NCI-H2081 (cell line): ENCODE measurements around the gene PRELP.
"Not testable (repeated sequence)": the region's sequence is repeated elsewhere in the genome, so short reads cannot be mapped to it uniquely, and the experiment has no call there.

Source experiments
- DNase-seq, 2 experiments: peaks; one replicate each; lab custom pipeline; 2025; lab: John Stamatoyannopoulos, UW

PRELP gene

DNA sequence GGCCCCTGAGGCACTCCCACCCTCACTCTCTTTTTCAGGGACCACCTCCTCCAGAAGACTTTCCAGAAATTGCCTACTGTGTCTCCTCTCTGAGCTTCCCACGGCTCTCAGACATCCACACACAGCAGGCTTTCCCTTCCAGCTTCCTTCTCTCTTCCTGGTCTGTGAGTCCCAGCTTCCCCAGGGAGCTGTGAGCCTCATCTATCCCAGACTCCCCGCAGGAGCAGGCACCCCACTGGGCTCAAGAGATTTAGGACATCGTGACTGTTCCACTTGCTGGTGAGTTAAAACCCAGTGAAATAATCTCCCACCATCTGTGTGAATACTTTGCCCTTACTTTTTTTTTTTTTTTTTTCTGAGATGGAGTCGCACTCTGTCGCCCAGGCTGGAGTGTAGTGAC is 22.0 kb upstream of the PRELP start:
- DNase-seq = no peak

DNA sequence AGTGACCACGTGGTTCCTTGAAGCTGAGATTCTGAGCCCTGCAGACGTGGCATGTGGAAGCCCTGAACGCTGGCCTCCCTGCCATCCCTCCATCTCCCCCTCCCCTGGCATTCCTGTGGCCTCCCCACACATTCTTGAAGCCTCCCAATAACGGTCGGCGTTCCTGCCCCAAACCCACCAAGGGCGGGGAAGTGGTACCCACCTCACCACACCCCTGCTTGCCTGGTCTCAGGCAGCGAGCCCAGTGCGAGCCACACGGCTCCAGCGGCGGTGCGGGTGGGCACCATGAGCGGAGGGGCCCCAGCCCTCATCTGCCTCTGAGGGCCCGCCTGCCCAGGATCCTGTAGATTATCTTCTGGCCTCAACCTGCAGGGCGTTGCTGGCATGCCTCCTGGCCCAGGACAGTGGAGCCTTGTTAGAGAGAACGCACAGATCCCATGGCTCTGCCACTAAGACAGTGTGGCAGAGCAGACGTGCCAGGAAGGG is 20.6 kb upstream of the PRELP start:
- DNase-seq = no peak

DNA sequence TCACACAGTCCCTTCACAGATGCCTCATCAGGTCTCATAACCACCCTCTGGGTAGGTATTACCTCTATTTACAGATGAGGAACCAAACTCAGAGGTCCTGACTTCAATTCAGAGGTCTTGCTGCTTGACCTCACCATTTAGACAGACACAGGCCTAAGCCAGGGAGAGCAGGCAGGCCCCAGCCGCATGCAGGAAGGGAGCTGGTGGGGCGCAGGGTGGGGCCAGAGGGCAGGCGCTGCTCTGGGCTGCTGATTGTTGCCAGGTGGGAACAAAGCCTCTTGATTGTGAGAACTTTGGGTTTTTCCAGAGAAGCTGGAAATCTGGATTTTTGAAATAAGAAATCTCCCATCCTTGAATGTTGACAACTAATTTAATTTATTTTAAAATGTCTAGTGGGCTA is 19.9 kb upstream of the PRELP start:
- DNase-seq = no peak

DNA sequence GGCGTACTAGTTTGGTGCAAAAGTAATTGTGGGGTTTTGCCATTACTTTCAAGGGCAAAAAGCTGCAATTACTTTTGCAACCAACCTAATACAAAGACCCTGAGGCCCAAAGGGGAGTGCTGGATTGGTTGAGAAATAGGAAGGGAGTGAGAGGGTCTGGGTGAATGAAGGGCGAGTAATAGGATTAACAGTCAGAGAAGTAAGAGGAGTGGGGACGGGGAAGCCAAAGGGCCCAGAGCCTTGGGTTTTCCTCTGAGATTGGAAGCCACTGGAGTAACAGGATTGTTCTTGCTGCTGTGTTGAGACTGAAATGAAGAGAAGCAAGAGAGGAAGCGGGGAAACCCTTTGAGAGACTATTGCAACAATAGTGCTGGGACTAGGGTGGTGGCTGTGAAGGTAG is 19.0 kb upstream of the PRELP start:
- DNase-seq = no peak

DNA sequence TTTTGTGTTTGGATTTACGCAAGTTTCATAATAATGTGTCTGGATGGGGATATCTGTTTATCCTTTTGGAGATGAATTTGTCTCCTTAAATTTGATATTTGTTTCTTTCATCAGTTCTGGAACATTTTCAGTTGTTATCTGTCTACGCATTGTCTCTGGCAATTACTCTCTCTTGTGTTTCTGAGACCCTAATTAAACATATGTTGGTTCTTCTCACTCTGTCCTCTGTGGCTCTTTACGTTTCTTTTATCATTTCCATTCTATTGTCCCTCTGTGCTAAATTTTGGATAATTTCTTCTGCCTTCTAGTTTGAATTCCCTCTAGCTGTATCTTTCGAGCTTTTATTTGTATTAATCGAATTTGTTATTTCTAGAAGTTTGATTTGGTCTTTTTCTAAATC is 17.5 kb upstream of the PRELP start:
- no peak for DNase-seq

DNA sequence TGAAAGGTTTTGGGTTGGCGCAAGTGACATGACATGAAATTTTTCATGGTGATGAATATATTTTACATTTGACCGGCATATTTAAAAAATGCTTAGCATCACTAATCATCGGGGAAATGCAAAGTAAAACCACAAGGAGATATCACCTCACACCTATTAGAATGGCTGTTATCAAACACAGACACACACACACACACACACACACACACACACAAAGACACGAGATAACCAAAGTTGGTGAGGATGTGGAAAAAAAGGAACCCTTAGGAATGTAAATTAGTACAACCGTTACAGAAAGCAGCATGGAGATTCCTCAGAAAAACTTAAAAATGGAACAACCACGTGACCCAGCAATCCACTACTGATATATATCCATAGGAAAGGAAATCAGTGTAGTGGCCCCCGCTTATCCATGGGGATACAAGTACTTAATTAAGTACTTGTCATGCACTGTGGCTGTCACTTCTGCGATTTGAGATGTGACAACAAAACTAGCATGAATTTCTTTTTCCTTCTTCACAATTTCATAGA is 15.9 kb upstream of the PRELP start:
- DNase-seq = no peak

DNA sequence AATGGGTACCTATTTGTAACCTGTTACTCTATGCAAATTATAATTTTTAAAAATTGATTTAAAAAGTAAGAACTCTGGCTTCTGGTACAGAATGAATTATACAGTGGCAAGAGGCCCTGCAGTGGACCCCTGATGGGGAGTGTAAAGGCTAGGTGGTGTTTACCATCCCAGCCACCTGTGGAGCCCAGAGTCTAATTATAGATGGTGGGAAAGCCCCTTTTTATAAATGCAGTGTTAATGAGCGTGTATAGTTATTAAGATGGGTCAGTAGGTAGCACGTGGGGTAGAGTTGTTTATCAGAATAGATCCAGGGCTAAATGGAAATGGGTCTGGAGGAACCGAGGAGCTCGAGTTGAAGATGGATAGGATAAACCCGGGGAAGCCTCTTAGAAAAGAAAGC is 13.9 kb upstream of the PRELP start:
- peak; percentile 46 to 71 for DNase-seq

DNA sequence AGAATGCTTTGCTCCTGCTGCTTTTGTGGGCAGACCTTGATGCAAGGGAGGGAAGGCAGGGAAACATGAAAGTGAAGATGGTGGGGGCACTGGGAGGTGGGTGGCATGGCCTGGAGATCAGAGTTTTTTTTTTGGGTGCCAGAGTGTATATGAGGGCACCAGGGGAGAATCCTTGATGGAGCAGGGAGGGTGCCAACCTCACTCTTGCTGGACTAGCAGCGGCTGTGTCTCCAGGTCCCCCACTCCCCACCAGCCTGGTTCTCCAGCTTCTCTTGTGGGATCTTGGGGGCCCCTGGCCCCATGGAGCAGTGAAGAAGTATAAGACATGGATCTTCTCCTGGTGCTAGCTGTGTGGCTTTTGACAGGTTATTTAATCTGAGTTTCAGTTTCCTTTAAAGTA is 13.5 kb upstream of the PRELP start:
- no peak for DNase-seq

DNA sequence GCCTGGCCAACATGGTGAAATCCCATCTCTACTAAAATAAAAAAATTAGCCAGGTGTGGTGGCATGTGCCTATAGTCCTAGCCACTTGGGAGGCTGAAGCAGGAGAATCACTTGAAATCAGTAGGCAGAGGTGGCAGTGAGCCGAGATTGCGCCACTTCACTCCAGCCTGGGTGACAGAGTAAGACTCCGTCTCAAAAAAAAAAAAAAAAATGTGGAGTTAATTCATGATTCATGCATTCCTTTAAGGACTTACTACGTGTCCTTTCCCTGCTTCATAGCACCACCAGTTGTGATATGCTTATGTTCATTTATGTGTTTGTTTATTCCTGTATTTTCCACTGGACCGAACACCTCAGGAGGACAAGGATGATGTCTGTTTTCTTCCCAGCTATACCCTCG is 12.7 kb upstream of the PRELP start:
- DNase-seq = no peak

DNA sequence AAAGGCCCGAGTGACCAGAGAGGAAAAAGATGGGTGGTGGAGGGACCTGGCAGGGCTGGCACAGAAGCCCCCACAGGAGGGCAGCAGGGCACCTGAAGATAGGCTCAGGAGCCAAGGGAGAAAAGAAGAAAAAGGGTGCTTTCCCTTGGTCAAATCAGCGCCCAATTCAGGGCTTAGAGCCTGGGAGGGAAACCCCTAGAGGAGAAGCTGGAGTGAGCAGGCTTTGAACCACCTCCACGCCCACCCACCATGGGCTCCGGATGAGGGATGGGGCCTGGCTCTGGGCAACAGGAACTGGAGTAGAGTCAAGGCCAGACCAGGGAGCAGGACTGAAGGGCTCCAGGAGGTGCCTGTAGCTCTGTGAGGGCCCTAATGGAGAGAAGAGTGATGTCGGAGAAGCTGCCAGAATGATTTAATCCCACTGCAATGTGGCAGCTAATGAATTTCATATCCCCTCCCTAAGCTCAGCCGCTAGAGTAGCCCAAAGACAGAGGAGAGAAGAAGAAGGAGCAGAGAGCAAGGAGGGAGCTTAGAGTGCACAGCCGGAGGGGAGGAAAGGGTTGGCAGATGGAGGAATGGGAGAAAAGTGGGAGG is 12.0 kb upstream of the PRELP start:
- DNase-seq = no peak

DNA sequence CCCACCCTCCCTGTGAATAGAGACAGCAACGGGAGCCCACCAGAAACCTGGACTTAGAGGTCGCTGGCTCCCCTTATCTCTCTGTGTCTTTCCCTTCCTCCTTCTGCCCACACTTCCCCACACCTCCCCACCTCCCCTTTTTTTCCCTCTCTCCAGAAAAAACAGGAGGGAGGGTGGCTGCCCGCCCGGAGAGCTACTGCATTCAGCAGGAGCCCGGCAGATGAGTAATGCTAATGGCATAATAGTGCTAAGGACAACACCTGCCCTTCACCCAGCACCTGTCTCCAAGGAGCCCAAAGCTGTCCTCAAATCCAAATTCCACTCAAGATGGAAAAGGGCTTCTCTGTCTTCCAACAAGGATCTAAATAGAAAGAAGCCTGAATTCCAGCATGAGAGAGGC is 11.4 kb upstream of the PRELP start:
- DNase-seq = peak in 1 of 2 experiments; percentile 18

DNA sequence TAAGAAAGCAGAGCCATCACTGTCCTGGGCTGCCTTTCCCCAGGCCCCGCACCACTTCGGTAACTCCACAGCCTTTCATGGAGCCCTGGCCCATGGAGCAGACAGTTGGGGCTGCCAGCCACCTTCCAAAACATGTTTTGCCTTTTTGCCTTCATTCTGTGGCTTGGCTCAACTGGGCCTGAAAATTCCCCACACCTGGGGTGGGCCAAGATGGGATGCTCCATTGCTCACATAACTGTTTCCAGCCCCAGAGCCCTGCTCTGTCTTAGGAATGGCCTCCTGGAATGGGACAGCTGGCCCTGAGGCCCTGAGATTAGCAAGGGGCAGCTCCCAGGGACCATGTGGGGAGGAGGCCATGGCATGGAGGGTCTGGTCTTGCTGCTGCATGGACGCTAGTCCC is 10.9 kb upstream of the PRELP start:
- DNase-seq = no peak

DNA sequence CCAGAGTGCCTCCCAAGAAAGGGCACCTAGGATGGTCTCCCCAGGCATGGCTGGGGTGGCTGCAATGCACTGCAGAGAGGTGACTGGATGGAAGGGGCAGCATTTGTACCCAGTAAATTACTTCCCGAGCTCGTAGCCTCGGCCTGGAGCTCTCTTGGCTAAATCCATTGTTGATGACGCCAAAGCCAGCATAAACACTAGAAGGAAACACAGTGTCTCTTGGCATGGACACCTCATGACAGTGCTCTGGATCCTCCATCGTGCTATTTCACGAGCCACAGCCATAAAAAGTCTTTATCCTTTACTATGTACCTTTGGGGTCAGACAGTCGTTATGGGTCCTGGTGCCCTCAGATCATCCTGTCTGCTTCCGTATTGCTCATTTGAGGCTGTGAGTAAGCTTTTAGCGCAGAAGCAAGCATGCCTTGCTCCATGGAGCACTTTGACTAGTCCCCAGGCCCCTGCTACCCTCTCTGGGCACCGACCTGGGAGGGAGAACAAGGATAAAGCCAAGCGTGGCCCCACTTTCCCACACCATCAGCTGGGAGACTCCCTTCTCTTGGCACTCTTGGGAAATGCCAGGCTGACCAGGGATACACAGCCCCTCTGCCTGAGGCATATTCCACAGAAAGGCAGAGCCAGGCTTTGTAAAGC is 10.3 kb upstream of the PRELP start:
- DNase-seq = no peak

DNA sequence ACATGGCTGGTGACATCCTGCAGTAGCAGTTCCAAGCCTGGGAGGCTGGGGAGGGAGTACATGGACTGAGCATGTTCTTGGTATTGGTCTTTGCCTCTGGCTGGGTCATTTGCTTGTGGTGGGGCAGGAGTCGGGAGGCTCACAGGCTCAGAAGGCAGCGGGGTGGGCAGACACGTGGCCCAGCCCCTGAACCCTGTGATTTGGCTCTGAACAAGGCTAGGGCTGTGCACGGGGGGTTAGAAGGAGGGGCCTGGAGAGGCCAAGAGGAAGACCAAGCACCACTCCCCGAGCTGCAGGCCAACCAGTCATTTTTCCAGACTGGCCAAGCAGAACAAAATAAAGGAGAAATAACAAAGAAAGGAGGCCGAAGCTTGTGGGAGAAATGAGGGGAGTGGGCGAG is 9.7 kb upstream of the PRELP start:
- no peak for DNase-seq

DNA sequence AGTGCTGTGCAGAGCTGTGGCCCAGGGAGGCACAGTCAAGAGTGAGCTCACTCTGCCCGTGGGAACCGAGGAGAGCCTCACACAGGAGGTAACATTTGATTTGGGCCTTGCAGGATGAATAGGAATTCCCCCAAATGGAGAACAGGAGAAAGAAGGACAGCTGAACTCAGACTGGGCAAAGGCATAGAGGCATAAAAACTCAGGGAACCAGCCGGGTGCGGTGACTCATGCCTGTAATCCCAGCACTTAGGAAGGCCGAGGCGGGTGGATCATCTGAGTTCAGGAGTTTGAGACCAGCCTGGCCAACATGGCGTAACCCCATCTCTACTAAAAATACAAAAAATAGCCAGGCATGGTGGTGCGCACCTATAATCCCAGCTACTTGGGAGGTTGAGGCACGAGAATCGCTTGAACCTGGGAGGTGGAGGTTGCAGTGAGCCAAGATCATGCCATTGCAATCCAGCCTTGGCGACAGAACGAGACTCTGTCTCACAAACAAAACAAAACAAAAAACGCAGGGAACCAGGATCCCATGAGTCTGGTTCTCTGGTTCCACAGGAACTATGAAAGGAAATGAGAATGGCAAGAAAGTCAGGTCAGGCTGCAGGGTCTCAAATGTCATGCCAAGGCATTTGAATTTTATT is 8.6 kb upstream of the PRELP start:
- not testable (repeated sequence) for DNase-seq

DNA sequence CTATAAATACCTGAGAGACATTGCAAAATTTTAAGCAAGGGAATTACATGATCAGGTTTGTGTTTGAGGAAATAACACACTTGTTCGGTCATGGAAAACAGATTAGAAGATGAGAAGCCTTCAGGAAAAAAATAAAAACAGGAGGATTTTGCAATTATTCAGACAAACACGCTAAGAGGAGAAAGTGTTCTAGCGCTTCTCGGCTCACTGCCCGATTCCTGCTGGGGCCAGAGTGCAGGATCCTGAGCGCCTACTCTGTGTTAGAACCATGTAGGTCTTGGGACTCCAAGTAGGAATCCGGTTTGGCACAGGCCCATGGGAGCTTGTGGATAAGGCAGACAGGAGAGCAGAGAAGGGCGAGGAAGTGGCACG is 8.1 kb upstream of the PRELP start:
- no peak for DNase-seq

DNA sequence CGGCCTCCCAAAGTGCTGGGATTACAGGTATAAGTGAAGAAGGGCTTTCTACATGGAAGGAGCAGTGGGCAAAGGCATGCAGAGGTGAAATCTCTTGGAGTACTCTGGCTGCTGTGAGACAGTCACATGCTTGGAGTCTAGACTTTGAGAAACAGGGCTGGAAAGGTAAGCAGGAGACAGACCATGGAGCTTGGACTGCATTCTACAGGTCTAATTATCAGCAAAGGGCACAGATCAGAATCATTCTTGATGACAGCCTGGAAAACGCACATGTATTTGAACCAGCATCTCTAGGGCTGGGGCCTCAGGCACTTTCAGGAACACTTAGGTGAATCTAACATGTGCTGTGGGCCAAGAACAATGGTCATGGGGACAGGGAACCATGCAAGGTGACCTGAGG is 7.3 kb upstream of the PRELP start:
- no peak for DNase-seq

DNA sequence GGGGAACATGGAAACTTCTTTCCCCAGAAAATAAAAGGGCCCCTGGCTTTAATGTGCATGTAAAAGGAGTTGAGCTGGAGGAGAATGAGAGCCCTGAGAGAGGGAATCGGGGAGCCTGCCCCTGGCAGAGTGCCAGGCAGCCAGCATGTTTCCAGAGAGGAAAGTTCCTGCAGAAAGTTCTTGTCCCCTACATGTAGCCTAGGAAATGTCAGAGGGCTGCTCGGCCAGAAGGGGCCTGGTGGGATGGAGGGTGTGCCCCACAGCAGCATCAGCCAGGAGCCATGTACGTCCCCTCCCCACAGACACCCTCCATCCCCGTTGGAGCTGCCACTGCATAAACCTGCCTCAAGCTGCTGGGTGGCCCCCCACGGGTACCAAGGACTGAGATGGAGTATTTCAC is 5.4 kb upstream of the PRELP start:
- no peak for DNase-seq

DNA sequence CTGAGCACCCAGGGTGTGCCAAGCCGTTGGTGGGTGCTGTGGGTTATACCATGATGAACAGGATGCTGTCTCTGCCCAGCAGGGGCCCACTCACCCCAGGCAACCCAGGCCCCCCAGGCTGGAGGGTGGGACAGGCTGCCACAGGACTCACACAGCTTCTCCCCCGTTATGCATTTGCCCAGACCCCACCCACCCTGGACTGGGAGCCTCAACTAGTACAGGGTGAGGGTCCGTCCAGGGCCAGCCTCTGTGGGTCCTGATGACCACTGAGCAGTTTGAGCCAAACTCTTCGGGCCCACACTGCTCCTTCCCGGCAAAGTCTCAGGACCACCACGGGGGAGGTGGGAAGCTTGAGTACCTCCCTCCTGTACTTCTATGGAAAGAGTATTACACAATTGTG is 3.8 kb upstream of the PRELP start:
- DNase-seq = no peak

DNA sequence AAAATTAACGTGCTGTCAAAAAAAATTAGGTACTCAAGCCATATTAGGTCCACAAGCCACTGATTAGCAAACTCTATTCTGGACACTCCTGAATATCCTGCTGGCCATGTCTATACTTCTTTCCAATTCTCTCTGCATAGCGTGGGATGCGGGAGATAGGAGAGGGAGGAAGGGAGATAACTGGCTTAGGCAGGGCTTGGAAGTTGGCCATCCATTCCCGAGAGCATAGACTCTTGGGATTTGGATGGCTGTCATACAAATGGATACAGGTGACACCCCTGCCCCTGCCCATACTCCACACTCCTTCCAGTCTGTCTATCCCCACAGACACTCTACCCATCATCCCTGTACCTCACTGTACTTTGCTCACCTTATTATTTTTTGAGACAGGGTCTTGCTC is 2.3 kb upstream of the PRELP start:
- no peak for DNase-seq

DNA sequence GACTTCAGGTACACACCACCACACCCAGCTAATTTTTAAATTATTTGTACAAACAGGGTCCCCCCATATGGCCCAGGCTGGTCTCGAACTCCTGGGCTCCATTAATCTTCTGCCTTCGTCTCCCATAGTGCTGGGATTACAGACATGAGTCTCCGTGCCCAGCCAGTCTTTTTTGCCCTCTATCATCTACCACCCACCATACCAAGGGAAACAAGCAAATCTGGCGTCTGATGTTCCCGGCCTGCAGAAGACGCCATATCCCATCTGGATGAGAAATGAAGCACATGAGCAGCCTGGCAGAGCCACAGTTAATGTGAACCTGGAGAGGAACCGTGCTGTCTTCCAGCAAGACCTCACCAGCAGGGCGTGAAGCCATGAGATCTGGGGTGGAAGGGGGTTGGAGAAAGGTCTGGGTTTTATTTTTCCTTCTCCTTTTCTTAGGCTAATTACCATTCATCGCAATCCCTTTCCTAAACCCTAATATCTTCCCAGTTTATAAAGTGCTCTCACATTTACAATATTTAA is 1.8 kb upstream of the PRELP start:
- no peak for DNase-seq

DNA sequence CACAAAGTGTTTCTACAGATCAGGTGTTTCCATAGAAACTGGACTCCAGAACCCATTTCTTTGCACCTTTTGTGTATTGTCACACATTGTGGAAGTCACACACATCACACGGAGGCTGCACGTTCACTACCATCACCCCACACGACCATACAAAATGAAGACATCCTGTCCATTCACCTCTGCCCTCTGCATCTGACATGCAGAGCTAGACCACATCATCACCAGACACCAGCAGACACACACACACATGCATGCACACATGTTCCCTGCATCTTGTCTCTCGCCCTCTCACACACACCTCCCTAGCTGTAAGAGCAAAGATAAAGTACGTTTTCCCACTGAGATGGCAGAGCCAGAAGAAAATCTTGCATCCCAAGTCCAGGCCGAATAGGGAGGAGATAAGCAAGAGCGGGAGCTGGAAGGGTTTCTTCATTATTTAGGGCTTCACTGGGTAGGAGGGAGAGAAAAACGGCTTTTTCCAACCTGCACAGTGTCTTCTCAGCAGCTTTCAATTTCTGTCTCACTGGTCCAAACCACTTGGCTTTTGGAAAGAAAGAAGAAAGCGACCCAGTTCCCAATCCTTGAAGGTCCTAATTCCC is 709 bp downstream of the PRELP start:
- DNase-seq = no peak

DNA sequence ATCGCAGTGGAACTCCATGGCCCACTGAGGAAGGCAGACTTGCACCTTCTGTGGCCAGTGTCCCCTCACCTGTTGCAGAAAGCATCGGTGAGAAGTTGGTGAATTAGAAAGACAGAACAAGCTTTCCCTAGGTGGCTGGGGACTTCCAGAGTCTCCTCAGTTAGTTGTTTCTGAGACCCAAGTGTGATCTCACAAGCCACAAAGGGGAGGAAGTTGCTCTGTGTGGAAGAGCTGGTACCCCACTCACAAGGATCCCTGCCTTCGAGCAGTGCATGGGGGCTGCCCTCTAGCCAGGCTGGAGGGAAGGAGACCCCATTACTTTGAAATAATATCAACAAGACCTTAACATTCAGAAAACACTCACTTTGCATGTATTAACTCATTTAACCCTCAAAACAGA is 2.1 kb downstream of the PRELP start:
- no peak for DNase-seq
